ENCODE results near the gene ILF2. TPM values are rescaled to one million over a fixed set of nuclear protein-coding genes. Genes with fewer than 3 reads are reported as not detected.

The ILF2 gene

Small RNA genes lying within 50 kb of the gene (small RNA-seq; reads per million reads assigned to genes)
- gene MIR8083 (not detected), gene RN7SL372P (not detected)

All from skeletal muscle satellite cell (primary cell).